Activated naive CD4-positive, alpha-beta T cell treated with anti-CD3 and anti-CD28 coated beads, Interleukin-2, amount 50 U/mL, for 72 hours (primary cell): Measurements from ENCODE around the gene ITPRIPL2. TPM values are rescaled to one million over a fixed set of nuclear protein-coding genes. Genes with fewer than 3 reads are reported as not detected.

Experiments used
- ATAC-seq, 2 donors: fragments of 150-1000 bp; cut with Tn5 transposase; 2 replicates each; pipeline ENCODE4 v1.10.0; 2021; ENCODE audit warnings: mild to moderate bottlenecking in 2 of 2, moderate library complexity in 2 of 2
- DNase-seq, 2 donors: peaks; one replicate each; pipeline ENCODE4 v3.0.0; 2021 to 2022; ENCODE audit warnings: low spot score in 2 of 2
- H3K27ac Mint-ChIP-seq, 2 donors: one replicate each; pipeline ENCODE4 v1.8.0; 2022; ENCODE audit warnings: mild to moderate bottlenecking in 2 of 2, mixed read lengths in 2 of 2
- H3K36me3 Mint-ChIP-seq, 2 donors: one replicate each; pipeline ENCODE4 v1.8.0; 2022; ENCODE audit warnings: mixed read lengths in 2 of 2
- H3K9me3 Mint-ChIP-seq, 2 donors: one replicate each; pipeline ENCODE4 v1.8.0; 2022; ENCODE audit warnings: mixed read lengths in 2 of 2
- total RNA-seq, 2 donors: library from RNA; stranded (reverse); gene quantifications; one replicate each; pipeline ENCODE4 v1.2.3, GENCODE V29; 2022

Gene ITPRIPL2
- total RNA-seq, 2 donors from 2014 or later, result 1.3 to 1.8 TPM

DNA sequence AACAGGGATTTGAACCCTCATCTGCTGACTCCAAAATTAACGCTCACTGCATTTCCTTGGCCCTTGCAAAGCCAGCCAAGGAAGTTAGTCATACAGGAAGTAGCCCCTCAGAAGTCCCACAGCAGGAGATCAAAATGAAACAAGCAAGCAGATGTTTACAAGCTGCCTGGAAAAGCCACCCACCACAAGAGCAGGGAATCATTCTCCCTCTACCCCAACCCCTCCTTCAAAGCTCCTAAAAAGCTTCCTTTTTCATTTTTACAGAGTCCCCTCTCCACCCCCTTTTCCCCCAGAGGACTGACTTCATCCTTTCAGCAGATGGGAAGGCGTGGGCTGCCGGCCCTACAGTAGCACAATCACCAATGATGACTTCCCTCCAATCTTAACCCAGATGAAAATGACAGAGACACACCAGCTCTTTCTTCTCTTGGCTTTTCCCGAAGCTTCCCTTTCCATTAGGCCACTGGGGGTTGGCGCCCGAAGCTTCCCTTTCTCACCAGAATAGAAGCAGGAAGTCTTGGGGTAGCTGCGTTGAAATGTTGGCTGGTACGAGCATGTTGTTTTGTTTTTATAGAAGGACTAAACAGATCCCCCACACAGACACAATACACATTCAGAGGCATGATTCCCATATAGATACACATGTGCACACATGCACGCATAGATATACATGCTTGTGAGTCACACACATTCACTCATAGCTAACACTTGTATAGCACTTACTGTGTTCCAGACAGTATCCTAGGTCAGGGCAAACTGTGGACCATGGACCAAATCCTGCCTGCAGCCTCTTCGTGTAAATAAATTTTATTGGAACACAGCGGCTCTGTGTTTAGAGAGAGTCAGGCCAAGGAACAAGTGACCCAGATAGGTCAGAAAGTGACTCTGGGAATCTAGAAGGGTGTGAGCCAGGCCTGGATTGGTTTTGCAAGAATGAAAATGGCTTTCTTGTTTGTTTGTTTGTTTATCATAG is 17.4 kb downstream of the ITPRIPL2 start:
- ATAC-seq, result peak; percentile 28 to 59
- peak overlapping the region; percentile 34 to 86 for H3K27ac Mint-ChIP-seq

DNA sequence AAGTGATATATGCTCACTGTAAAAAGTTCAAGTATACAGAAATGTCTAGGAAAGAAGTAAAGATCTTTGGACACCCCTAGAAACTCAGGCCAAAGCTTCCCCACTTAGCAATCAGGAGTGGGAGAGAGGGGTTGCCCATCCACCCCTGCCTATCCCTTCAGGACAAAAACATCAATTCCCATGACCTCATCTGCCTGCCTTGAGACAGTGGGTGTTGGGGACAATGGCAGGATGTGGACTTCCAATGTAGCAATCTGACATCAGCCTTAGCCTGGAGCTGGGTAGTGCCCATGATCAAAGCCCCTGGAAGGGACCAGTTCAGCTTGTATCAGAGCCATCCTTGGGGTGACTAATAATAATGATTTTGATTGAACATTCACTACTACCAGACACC is 18.1 kb downstream of the ITPRIPL2 start:
- Mint-ChIP-seq H3K9me3 (no peaks in the 10 kb centered on the region), H3K27ac (no peak overlapping the region), H3K36me3 (no peaks in the 10 kb centered on the region)
- no peak for DNase-seq
- ATAC-seq, result no peak

More for the DNA sequence above, 17.4 kb downstream of the ITPRIPL2 start:
- Mint-ChIP-seq H3K9me3 (no peaks in the 10 kb centered on the region), H3K36me3 (no peaks in the 10 kb centered on the region)
- no peak for DNase-seq

DNA sequence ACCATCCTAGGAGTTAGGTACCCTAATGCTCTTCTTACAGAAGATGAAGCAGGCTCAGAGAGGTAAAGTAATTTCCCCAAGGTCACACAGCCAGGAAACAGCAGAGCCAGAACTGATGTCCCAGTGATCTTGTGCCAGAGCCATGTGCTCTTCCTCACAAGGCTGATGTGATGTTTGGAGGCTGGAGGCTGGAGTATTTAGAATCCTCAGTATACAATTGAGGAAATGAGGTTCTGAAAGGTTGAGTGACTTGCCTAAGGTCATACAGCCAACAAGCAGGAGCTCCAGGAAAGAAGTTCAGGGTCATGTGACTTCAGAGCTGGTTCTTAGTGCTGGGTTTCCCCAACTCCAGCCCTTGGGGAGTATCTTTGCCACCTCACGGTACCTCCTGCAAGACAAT is 18.5 kb downstream of the ITPRIPL2 start:
- no peak for DNase-seq
- H3K27ac Mint-ChIP-seq, result no peak overlapping the region
- no peak for ATAC-seq
- H3K36me3 Mint-ChIP-seq, result no peaks in the 10 kb centered on the region
- no peaks in the 10 kb centered on the region for H3K9me3 Mint-ChIP-seq

DNA sequence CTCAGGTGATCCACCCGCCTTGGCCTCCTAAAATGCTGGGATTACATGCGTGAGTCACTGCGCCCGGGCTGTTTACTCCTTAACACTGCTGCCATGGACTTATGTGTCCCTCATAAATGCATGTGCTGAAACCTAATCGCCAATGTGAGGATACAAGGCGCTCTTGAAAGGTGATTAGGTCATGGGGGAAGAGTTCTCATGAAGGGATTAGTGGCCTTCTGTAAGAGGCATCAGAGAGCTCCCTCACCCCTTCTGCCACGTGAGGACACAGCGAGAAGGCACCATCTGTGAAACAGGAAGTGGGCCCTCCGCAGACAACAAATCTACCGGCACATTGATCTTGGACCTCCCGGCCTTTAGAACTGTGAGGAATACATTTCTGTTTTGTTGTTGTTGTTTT is 19.1 kb downstream of the ITPRIPL2 start:
- no peaks in the 10 kb centered on the region for H3K9me3 Mint-ChIP-seq
- no peak overlapping the region for H3K27ac Mint-ChIP-seq
- no peak for ATAC-seq
- DNase-seq, result no peak
- H3K36me3 Mint-ChIP-seq, result no peaks in the 10 kb centered on the region

DNA sequence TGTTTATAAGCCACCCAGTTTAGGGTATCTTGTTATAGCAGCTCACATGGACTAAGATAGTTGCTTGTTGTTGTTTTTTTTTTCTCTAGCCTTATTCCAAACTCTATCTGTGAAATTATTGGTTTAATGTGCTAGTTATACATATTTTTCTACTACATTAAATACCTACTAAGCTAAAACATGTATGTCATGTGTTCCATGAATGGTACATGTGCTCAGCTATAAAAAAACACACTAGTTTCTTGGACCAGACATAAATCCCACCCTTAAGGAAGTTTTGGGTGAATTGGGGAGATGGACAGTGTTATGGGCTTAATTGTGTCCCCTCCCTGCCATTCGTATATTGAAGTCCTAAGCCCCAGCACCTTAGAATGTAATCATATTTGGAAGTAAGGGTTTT is 19.8 kb downstream of the ITPRIPL2 start:
- Mint-ChIP-seq H3K27ac (no peak overlapping the region), H3K36me3 (no peaks in the 10 kb centered on the region), H3K9me3 (no peaks in the 10 kb centered on the region)
- ATAC-seq (no peak), DNase-seq (no peak)

DNA sequence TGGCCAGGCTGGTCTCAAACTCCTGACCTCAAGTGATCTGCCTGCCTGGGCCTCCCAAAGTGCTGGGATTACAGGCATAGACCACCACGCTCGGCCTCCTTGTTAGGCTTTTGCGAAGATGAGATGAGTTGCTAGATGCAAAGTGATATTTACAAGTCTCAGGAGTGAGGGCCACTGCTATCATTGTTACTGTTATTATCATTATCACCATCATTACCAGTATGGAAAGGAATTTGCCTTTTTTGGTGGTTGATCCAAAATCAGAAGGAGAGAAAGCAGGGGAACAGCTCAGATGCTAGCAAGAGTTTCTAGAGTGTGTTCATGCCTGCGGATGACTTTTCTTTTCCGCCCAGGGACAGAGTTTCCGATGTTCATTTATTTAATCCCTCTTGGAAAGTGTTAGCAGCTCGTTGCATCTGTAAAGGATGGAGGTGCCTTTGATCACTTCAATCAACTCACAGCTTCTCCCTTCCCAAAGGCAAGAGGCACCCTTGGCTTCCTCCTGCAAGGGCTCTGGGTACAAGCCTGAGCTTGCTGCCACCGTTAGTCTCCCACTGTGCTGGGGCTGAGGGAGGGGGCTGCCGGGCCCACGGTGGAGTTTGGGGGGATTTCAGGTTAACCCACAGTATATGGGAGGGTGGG is 21.6 kb downstream of the ITPRIPL2 start:
- H3K27ac Mint-ChIP-seq, result no peak overlapping the region
- no peaks in the 10 kb centered on the region for H3K36me3 Mint-ChIP-seq
- ATAC-seq, result no peak
- H3K9me3 Mint-ChIP-seq, result no peaks in the 10 kb centered on the region
- no peak for DNase-seq

DNA sequence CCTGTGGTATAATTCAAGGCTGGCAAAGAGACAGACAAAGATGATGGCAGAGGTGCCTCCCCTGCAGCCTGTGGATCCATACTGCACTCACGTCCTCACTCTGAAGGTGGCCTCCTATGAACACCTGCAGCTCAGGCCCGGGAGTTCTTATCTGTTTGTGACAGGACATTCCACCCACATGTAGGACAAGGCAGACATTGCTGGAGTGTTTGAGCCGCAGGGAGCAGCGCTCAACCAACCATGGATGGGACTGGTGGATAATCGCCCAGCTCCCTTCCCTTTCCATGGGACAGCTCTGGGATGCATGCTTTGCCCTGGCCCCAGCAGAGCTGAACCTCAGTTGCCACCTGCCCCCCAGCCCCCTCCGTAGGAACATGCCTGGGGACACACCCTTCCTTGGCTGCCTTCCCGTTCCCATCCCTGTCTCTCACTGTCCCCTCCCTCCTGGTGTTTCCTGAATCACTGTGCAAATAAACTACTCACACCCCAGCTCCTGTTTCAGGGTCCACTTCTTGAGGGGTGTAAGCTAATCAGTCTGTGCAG is 22.2 kb downstream of the ITPRIPL2 start:
- H3K9me3 Mint-ChIP-seq, result no peaks in the 10 kb centered on the region
- DNase-seq, result no peak
- ATAC-seq, result no peak
- H3K36me3 Mint-ChIP-seq, result no peaks in the 10 kb centered on the region
- H3K27ac Mint-ChIP-seq, result no peak overlapping the region

DNA sequence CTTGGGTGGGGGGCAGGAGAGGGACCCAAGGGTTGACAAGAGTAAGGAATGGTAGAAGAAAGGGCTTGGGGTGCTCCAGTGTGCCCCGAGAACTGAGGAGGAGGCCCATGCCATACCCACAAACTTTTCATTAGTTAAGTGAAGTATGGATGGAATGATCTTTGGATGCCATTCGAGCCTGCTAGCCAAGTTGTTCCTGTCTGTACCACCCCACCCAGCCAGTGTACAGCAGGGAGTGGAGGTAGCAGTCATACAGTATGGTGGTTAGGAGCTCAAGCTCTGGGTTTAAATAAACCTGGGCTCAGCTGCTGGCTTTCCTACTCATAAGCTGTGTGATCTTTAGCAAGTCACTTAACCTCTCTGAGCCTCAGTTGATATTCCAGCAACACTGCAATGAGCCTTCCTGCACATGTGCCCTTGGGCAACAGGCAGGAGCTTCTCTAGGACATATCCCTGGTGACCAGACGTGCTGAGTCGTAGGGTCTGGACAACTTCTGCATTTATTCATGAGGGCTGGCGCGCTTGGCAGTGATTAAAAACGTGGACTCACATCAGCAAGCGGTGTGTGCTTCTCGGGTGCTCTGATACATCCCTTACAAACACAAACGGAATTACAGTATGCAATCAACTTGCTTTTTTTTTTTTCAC is 22.9 kb downstream of the ITPRIPL2 start:
- no peaks in the 10 kb centered on the region for H3K9me3 Mint-ChIP-seq
- peak in 1 of 2 donors; percentile 30 for ATAC-seq
- DNase-seq, result no peak

DNA sequence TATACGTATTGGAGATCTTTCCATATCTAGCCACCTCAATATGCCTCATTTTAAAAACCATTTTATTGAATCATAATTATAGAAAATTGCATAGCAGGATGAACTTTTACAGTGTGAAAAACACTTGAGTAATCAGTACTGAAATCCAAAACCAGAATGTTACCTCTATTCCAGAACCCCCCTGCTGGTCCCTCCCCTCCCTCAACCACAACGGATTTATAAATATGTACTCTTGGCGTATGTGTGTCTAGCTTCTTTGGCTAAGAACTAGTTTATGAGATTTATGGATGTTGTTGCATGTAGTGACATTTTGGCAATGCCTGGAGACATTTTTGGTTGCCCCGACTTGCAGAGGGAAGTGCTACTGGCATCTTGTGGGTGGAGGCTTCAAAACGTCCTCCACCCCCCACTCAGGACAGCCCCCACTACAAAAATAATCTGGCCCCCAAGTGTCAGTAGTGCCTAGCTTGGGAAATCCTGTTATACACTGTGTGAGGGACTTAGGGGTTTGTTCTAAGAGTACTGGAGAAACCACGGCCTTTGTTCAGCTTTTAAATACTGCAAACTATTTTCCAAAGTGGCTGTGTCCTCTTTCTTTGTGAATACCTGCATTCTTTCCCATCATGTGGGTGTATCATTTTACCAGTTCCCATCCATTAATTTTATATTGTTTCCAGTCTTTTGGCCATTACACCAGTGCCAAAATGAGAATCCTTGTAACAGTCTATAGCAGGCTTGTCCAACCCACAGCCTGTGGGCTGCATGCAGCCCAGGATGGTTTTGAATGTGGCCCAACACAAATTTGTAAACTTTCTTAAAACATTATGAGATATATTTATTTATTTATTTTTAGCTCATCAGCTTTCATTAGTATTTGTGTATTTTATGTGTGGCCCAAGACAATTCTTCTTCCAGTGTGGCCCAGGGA is 23.7 kb downstream of the ITPRIPL2 start:
- DNase-seq (no peak), ATAC-seq (no peak)
- Mint-ChIP-seq H3K9me3 (no peaks in the 10 kb centered on the region), H3K36me3 (no peaks in the 10 kb centered on the region), H3K27ac (no peak overlapping the region)

More for the DNA sequence above, 22.9 kb downstream of the ITPRIPL2 start:
- Mint-ChIP-seq H3K27ac (no peak overlapping the region), H3K36me3 (no peaks in the 10 kb centered on the region)

DNA sequence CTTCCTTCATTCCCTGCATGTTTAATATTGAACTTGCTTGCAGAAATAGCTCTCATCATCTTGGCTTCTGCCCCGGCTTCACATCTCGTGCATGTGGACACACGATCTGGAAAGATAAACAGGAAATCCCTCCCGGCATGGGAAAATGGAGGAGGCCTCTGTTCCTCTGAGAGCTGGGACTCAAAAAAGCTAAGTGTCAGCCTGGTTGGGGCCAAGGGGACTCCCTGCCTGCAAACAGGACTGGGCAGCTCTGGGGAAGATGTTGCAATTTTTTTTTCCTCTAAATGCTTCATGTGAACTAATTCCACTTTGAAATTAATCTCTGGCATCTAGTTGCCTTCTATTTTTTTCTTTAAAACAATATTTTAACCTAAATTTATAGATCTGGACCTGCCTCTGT is 24.8 kb downstream of the ITPRIPL2 start:
- no peak for ATAC-seq
- H3K27ac Mint-ChIP-seq, result no peak overlapping the region
- H3K9me3 Mint-ChIP-seq, result no peaks in the 10 kb centered on the region
- no peak for DNase-seq
- H3K36me3 Mint-ChIP-seq, result no peaks in the 10 kb centered on the region

DNA sequence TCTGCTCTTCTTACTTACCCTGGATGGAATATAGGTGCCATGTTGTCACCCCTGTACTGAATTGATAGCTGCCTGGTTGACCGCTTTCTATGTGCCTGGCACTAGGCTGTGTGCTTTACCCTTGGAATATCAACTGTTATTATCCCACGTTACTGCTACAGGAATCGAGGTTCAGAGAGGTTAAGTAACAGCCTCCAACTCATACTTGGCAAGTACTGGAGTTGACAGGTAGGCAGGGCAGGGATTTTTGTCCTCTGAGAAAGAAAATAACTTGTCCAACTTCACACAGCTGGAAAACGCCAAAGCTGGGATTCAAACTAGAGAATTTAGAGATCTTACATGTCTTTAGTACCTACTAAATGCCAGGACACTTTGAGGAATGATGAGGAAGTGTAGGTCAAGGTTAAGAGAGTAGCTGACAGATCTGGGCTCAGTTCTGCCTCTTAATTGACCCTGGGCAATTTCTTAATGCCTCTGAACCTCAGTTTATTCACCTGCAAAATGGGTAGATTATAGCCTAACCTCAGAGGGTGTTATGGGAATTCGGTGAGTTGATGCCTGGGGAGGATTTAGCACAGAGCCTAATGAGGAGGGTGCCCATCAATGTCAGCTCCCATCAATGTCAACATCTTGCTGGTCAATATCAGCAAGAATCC is 25.8 kb downstream of the ITPRIPL2 start:
- Mint-ChIP-seq H3K9me3 (no peaks in the 10 kb centered on the region), H3K27ac (no peak overlapping the region), H3K36me3 (no peaks in the 10 kb centered on the region)
- DNase-seq, result no peak
- ATAC-seq, result no peak

DNA sequence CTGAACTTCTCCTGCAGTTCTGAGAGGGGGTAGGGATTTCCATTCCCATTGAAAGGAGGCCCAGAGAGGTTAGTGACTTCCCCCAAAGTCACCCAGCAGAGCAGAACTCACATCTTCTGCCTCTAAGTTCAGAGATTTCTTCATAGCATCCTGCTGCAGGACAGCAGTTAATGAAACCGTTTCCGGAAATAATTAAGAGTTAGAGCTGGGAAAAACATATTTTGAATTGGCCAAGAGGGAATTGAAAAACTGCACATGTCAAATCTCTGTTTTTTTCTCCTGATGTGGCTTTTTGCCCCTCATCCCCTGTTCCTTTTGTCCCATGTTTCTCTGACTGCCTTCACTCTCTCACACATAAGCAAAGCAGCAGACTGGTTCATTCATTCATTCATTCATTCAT is 26.6 kb downstream of the ITPRIPL2 start:
- H3K36me3 Mint-ChIP-seq, result no peaks in the 10 kb centered on the region
- DNase-seq (no peak), ATAC-seq (no peak)
- no peaks in the 10 kb centered on the region for H3K9me3 Mint-ChIP-seq
- H3K27ac Mint-ChIP-seq, result no peak overlapping the region

DNA sequence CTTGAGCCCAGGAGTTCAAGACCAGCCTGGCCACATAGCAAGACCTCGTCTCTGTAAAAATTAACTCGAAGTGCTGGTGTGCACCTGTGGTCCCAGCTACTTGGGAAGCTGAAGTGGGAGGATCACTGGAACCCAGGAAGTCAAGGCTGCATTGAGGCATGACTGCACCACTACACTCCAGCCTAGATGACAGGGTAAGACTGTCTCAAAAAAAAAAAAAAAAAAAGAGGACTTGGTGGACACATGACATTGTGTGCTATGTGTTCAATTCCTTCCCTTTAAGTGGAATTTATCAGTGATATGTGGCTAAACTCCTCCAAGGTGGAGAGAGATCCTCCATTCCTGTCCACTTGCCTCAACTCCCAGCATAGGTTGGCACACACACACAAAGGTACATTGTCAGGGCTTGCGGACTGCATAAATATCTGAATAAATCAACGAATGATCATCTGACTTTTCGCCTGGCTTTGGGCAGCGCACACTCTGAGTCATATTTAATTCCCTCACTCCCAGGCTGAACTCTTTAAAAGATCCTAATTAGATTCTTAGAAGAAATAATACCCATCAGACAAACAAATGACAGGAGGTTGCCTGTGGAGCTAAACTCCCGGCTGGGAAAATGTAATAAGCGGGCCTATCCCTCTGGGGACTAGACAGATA is 29.3 kb downstream of the ITPRIPL2 start:
- no peak overlapping the region for H3K27ac Mint-ChIP-seq
- no peaks in the 10 kb centered on the region for H3K36me3 Mint-ChIP-seq
- DNase-seq (no peak), ATAC-seq (no peak)
- no peaks in the 10 kb centered on the region for H3K9me3 Mint-ChIP-seq

DNA sequence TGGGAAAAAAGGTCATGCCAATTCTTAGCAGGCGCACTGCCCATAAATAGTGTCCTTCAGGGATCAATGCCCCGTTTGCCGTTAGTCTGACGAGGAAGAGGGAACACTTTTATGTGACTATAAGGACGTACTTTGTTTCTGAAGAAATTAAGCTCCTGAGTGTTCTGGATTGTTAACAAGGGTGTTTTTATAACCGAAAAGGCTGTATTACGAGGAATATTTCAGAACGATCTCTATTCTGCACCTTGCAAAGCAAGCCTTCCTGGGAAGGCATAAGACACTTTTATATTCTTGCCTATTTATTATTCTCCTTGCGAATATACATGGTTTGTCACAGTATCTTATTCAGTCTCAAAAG is 29.8 kb downstream of the ITPRIPL2 start:
- ATAC-seq, result no peak
- no peak for DNase-seq
- no peaks in the 10 kb centered on the region for H3K9me3 Mint-ChIP-seq

DNA sequence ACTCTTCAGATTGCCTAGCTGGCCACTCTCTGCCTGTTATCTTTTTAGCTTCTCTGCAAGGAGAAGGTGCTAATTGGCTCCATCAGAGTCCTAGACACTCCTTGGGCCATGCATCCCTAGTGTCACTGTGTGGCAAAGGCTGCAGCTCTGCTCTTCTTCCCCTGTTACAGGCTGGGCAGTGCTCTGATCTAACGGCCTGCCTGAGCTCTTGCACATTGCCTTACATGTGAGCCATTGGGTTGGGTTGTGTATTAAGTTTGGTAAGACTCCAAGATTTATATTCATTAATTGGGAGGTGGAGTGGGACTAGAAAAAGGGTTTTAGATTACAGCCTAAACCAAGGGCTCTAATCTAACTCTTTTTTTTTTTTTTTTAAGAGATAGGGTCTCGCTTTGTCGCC is 31.2 kb downstream of the ITPRIPL2 start:
- H3K27ac Mint-ChIP-seq, result no peak overlapping the region
- no peaks in the 10 kb centered on the region for H3K36me3 Mint-ChIP-seq
- ATAC-seq, result no peak
- no peaks in the 10 kb centered on the region for H3K9me3 Mint-ChIP-seq
- no peak for DNase-seq

More for the DNA sequence above, 29.8 kb downstream of the ITPRIPL2 start:
- Mint-ChIP-seq H3K36me3 (no peaks in the 10 kb centered on the region), H3K27ac (no peak overlapping the region)
